Measurements from ENCODE around the gene THOC2. TPM values are rescaled to one million over a fixed set of nuclear protein-coding genes. Genes with fewer than 3 reads are reported as not detected.

The THOC2 gene
- 30.7 TPM for polyA plus RNA-seq (2012; ENCODE audit: insufficient read length, low read depth)

- TF ChIP-seq TAF1 (IDR thresholded peaks at IDR 0.05; ENCODE audit: borderline replicate concordance, insufficient read depth, low read length): peak; percentile 85; the same call in 1 of the 2 replicates
- peak; percentile 42 for TF ChIP-seq FOXP2 (optimal IDR thresholded peaks at IDR 0.05; ENCODE audit: borderline replicate concordance, extremely low read depth, extremely low read length, insufficient read depth)
- TF ChIP-seq SIN3A (IDR thresholded peaks at IDR 0.05; ENCODE audit: borderline replicate concordance, insufficient read depth, low read length): no peak
- TF ChIP-seq POLR2AphosphoS5 (IDR thresholded peaks at IDR 0.05; ENCODE audit: low read depth, low read length): peak; percentile 90
- no peak for TF ChIP-seq REST (IDR thresholded peaks at IDR 0.05; ENCODE audit: insufficient read depth in 1 of 2, low read depth in 2 of 2, low read length in 2 of 2)
Observed at GRCh38 chrX:123732670-123733363, at the start of gene THOC2. Gene THOC2 (minus strand): TSS chrX:123733052. CDS start chrX:123733022, 30 bp downstream.

GRCh38 chrX:123779908-123780396 lies 47.1 kb upstream of the THOC2 start:
- TF ChIP-seq FOXP2 (optimal IDR thresholded peaks at IDR 0.05; ENCODE audit: borderline replicate concordance, extremely low read depth, extremely low read length, insufficient read depth): no peak
- no peak for TF ChIP-seq REST (IDR thresholded peaks at IDR 0.05; ENCODE audit: insufficient read depth in 1 of 2, low read depth in 2 of 2, low read length in 2 of 2)
- no peak for TF ChIP-seq SIN3A (IDR thresholded peaks at IDR 0.05; ENCODE audit: borderline replicate concordance, insufficient read depth, low read length)
- no peak for TF ChIP-seq POLR2AphosphoS5 (IDR thresholded peaks at IDR 0.05; ENCODE audit: low read depth, low read length)
- TF ChIP-seq TAF1 (IDR thresholded peaks at IDR 0.05; ENCODE audit: borderline replicate concordance, insufficient read depth, low read length): no peak

GRCh38 chrX:123773258-123773988 lies 40.6 kb upstream of the THOC2 start:
- no peak for TF ChIP-seq REST (IDR thresholded peaks at IDR 0.05; ENCODE audit: insufficient read depth in 1 of 2, low read depth in 2 of 2, low read length in 2 of 2)
- TF ChIP-seq FOXP2 (optimal IDR thresholded peaks at IDR 0.05; ENCODE audit: borderline replicate concordance, extremely low read depth, extremely low read length, insufficient read depth): no peak
- TF ChIP-seq POLR2AphosphoS5 (IDR thresholded peaks at IDR 0.05; ENCODE audit: low read depth, low read length): no peak
- TF ChIP-seq TAF1 (IDR thresholded peaks at IDR 0.05; ENCODE audit: borderline replicate concordance, insufficient read depth, low read length): no peak
- no peak for TF ChIP-seq SIN3A (IDR thresholded peaks at IDR 0.05; ENCODE audit: borderline replicate concordance, insufficient read depth, low read length)

GRCh38 chrX:123771449-123772064 lies 38.7 kb upstream of the THOC2 start:
- TF ChIP-seq REST (IDR thresholded peaks at IDR 0.05; ENCODE audit: insufficient read depth in 1 of 2, low read depth in 2 of 2, low read length in 2 of 2) (no peak), FOXP2 (optimal IDR thresholded peaks at IDR 0.05; ENCODE audit: borderline replicate concordance, extremely low read depth, extremely low read length, insufficient read depth) (no peak)

All from PFSK-1 (cell line).